IMR-90 (cell line): ENCODE measurements around the gene FOXK2. TPM values are rescaled to one million over a fixed set of nuclear protein-coding genes. Genes with fewer than 3 reads are reported as not detected.

Experiments
- ATAC-seq: fragments of 200-7000 bp; cut with Tn5 transposase; 2 replicates; pipeline ENCODE4 v1.9.1; 2020; ENCODE audit warnings: low read depth, mild to moderate bottlenecking, moderate library complexity
- BruUV-seq: library from RNA; stranded (reverse); fragments of 400-500 nt; replicated peaks from 2 replicates; lab custom pipeline; 2021; lab: Mats Ljungman, UMichigan
- CTCF ChIA-PET: fragments of 300-600 bp; formaldehyde crosslinking; extraction: SDS; loops from one replicate; lab custom pipeline; 2021; ENCODE audit warnings: antibody characterized with exemption; lab: Yijun Ruan, JAX
- POLR2A ChIA-PET: fragments of 300-600 bp; sonication (Branson Sonifier 250); formaldehyde crosslinking; loops from one replicate; lab custom pipeline; 2022; ENCODE audit warnings: antibody characterized with exemption; ENCODE audit not compliant: unreplicated experiment; lab: Charles Lee
- DNase-seq: peaks from one replicate; pipeline ENCODE4 v3.0.0; 2013
- H2AFZ ChIP-seq: replicated peaks from 2 replicates; pipeline ENCODE3; 2013; ENCODE audit warnings: low read length, mild to moderate bottlenecking; ENCODE audit not compliant: poor library complexity
- H2AK5ac ChIP-seq: 2 replicates; pipeline ENCODE4 v1.6.1; 2013; ENCODE audit warnings: low read depth, low read length, inconsistent platforms
- H2AK9ac ChIP-seq: replicated peaks from 2 replicates; pipeline ENCODE3; 2013; ENCODE audit warnings: mild to moderate bottlenecking, low read depth, low read length, moderate library complexity; ENCODE audit not compliant: poor library complexity
- H2BK120ac ChIP-seq: 2 replicates; pipeline ENCODE4 v1.6.1; 2013; ENCODE audit warnings: low read depth, low read length, inconsistent platforms
- H2BK15ac ChIP-seq: 3 replicates; pipeline ENCODE4 v1.6.1; 2013; ENCODE audit warnings: low read depth, low read length, inconsistent platforms
- H2BK20ac ChIP-seq: 2 replicates; pipeline ENCODE4 v1.6.1; 2013; ENCODE audit warnings: low read depth, mild to moderate bottlenecking, inconsistent platforms, low read length, moderate library complexity
- H2BK5ac ChIP-seq: 2 replicates; pipeline ENCODE4 v1.6.1; 2013; ENCODE audit warnings: mild to moderate bottlenecking, low read depth, low read length, inconsistent platforms; ENCODE audit not compliant: poor library complexity, severe bottlenecking
- H3K14ac ChIP-seq: replicated peaks from 2 replicates; pipeline ENCODE4 v1.6.1; 2013; ENCODE audit warnings: low read depth, low read length, inconsistent platforms
- H3K18ac ChIP-seq: 2 replicates; pipeline ENCODE4 v1.6.1; 2013; ENCODE audit warnings: low read depth, low read length, control low read depth
- H3K23ac ChIP-seq: 2 replicates; pipeline ENCODE4 v1.6.1; 2013; ENCODE audit warnings: low read depth, low read length, inconsistent platforms
- H3K27ac ChIP-seq: 2 replicates; pipeline ENCODE4 v1.5.1; 2013; ENCODE audit warnings: mild to moderate bottlenecking, control low read depth, low read length; ENCODE audit not compliant: insufficient read depth
- H3K27me3 ChIP-seq: 2 replicates; pipeline ENCODE4 v1.6.1; 2013; ENCODE audit warnings: low read length; ENCODE audit not compliant: control insufficient read depth, insufficient read depth
- H3K36me3 ChIP-seq: 2 replicates; pipeline ENCODE4 v1.6.1; 2013; ENCODE audit warnings: low read length, mixed read lengths; ENCODE audit not compliant: control insufficient read depth, insufficient read depth
- H3K4ac ChIP-seq: 2 replicates; pipeline ENCODE4 v1.6.1; 2013; ENCODE audit warnings: low read depth, low read length, inconsistent platforms
- H3K4me1 ChIP-seq: 2 replicates; pipeline ENCODE4 v1.6.1; 2013; ENCODE audit warnings: low read length, mixed read lengths; ENCODE audit not compliant: control insufficient read depth, insufficient read depth
- H3K4me2 ChIP-seq: 2 replicates; pipeline ENCODE4 v1.6.1; 2013; ENCODE audit warnings: low read depth, mild to moderate bottlenecking, control low read depth, low read length, moderate library complexity
- H3K4me3 ChIP-seq: 2 replicates; pipeline ENCODE4 v1.5.1; 2013; ENCODE audit warnings: low read depth, mild to moderate bottlenecking, control low read depth, low read length, moderate library complexity; ENCODE audit not compliant: insufficient read depth
- H3K56ac ChIP-seq: 2 replicates; pipeline ENCODE4 v1.6.1; 2013; ENCODE audit warnings: low read length, inconsistent platforms; ENCODE audit not compliant: insufficient read depth; ENCODE audit errors: extremely low read depth
- H3K79me1 ChIP-seq, 2 experiments: 2 replicates each; pipeline ENCODE4 v1.6.1; 2013; ENCODE audit warnings: low read length in 2 of 2, inconsistent platforms in 1 of 2, low read depth in 1 of 2
- H3K9ac ChIP-seq: 2 replicates; pipeline ENCODE4 v1.6.1; 2013; ENCODE audit warnings: low read depth, low read length, control low read depth
- H3K9me1 ChIP-seq: 2 replicates; pipeline ENCODE4 v1.6.1; 2013; ENCODE audit warnings: low read length, inconsistent platforms; ENCODE audit not compliant: insufficient read depth
- H3K9me3 ChIP-seq: 2 replicates; pipeline ENCODE4 v1.6.1; 2013; ENCODE audit warnings: low read length; ENCODE audit not compliant: control insufficient read depth, insufficient read depth
- H4K20me1 ChIP-seq: 2 replicates; pipeline ENCODE4 v1.6.1; 2013; ENCODE audit warnings: low read length, inconsistent platforms; ENCODE audit not compliant: insufficient read depth
- H4K5ac ChIP-seq: 2 replicates; pipeline ENCODE4 v1.6.1; 2013; ENCODE audit warnings: mild to moderate bottlenecking, low read depth, low read length, control low read depth
- H4K8ac ChIP-seq, 2 experiments: 2 replicates each; pipeline ENCODE4 v1.6.1; 2013; ENCODE audit warnings: low read depth in 2 of 2, low read length in 2 of 2, control low read depth in 1 of 2, inconsistent platforms in 1 of 2
- H4K91ac ChIP-seq: 2 replicates; pipeline ENCODE4 v1.6.1; 2013; ENCODE audit warnings: low read depth, low read length, inconsistent platforms; ENCODE audit not compliant: insufficient read depth
- BHLHE40 ChIP-seq: fragments of 150-350 bp; IDR thresholded peaks from 2 replicates; pipeline ENCODE4 v1.6.1; 2016; ENCODE audit warnings: mild to moderate bottlenecking, low read depth, low read length
- CHD1 ChIP-seq: IDR thresholded peaks from 2 replicates; pipeline ENCODE4 v1.6.1; 2012; ENCODE audit warnings: low read depth, low read length, improper control_type of control experiment
- CTCF ChIP-seq: conservative IDR thresholded peaks from 2 replicates; pipeline ENCODE4 v1.5.1; 2012; ENCODE audit warnings: mild to moderate bottlenecking, low read depth, low read length, improper control_type of control experiment
- FOS ChIP-seq: fragments of 150-350 bp; IDR thresholded peaks from 2 replicates; pipeline ENCODE4 v1.6.1; 2016; ENCODE audit warnings: low read depth, low read length
- MAFK ChIP-seq: IDR thresholded peaks from 2 replicates; pipeline ENCODE4 v1.6.1; 2012; ENCODE audit warnings: low read depth, low read length, improper control_type of control experiment
- NFE2L2 ChIP-seq: fragments of 150-350 bp; IDR thresholded peaks from 2 replicates; pipeline ENCODE4 v1.6.1; 2016; ENCODE audit warnings: low read depth, mild to moderate bottlenecking, low read length
- POLR2A ChIP-seq: IDR thresholded peaks from 2 replicates; pipeline ENCODE4 v1.6.1; 2012; ENCODE audit warnings: mild to moderate bottlenecking, low read depth, low read length
- RAD21 ChIP-seq: IDR thresholded peaks from 2 replicates; pipeline ENCODE4 v1.6.1; 2012; ENCODE audit warnings: low read length, improper control_type of control experiment
- RCOR1 ChIP-seq: IDR thresholded peaks from 2 replicates; pipeline ENCODE4 v1.6.1; 2012; ENCODE audit warnings: mild to moderate bottlenecking, low read length, improper control_type of control experiment; ENCODE audit not compliant: insufficient replicate concordance
- RFX5 ChIP-seq: IDR thresholded peaks from 2 replicates; pipeline ENCODE4 v1.8.0; 2012; ENCODE audit warnings: low read depth, mild to moderate bottlenecking, low read length, moderate library complexity
- USF2 ChIP-seq: fragments of 150-350 bp; IDR thresholded peaks from 2 replicates; pipeline ENCODE4 v1.6.1; 2017; ENCODE audit warnings: mild to moderate bottlenecking, antibody characterized with exemption, low read length, low read depth
- WGBS, 2 experiments: methylation state at CpG; one replicate each; pipeline versions ENCODE4 v1.1.5 to v1.1.7; 2013; ENCODE audit warnings: missing lambda C conversion rate in 2 of 2; ENCODE audit not compliant: insufficient read length in 1 of 2; ENCODE audit errors: extremely low coverage in 2 of 2; 5-methylcytosine and 5-hydroxymethylcytosine counted together
- dilution Hi-C: fragments of 300-500 bp; cut with HindIII; formaldehyde crosslinking; loops from one replicate; pipeline ENCODE4 v1.14.3; 2018; ENCODE audit warnings: low sequenced_read_pairs; ENCODE audit not compliant: unreplicated experiment
- in situ Hi-C: fragments of 300-500 bp; cut with MboI; formaldehyde crosslinking; loops from 3 replicates; pipeline ENCODE4 v1.14.3; 2019; ENCODE audit warnings: low sequenced_read_pairs, inconsistent platforms, mixed read lengths
- intact Hi-C: fragments of 100-400 bp; cut with micrococcal nuclease; formaldehyde crosslinking; loops from 2 replicates; pipeline ENCODE4 v1.10.0; 2022
- polyA plus RNA-seq, 3 experiments: library from polyadenylated mRNA; depleted of rRNA; stranded (reverse); fragments of >200 nt; gene quantifications; 2 replicates each; pipeline ENCODE4 v1.2.3, GENCODE V29; 2012; ENCODE audit warnings: low replicate concordance in 1 of 3
- total RNA-seq: library from RNA; depleted of rRNA; stranded (reverse); fragments of >200 nt; gene quantifications from 2 replicates; pipeline ENCODE4 v1.2.3, GENCODE V29; 2012

Gene FOXK2
- total and polyA plus RNA-seq, 2 of the 4 experiments (the other 2 are of a cell fraction) = 12.5 to 20.0 TPM

GRCh38 chr17:82596296-82596695 lies 76.8 kb downstream of the FOXK2 start:
- Histone ChIP-seq H3K23ac (no peak overlapping the region), H3K4me2 (no peak overlapping the region), H3K9me3 (no peaks in the 10 kb centered on the region), H2BK5ac (no peak overlapping the region), H3K14ac (no peak overlapping the region), H3K27me3 (no peaks in the 10 kb centered on the region), H2BK20ac (no peak overlapping the region), H2BK120ac (no peak overlapping the region), H2AK9ac (peak overlapping the region; percentile 65), H3K4me1 (peaks cover 11% of the 10 kb centered on the region), H3K4ac (no peak overlapping the region), H3K79me1 (peaks cover 21 to 72% of the 10 kb centered on the region in 2 experiments; a peak in 3 of 4 replicates), H4K91ac (no peak overlapping the region), H3K9ac (no peak overlapping the region), H2AFZ (no peak overlapping the region), H2BK15ac (no peak overlapping the region), H4K5ac (no peak overlapping the region), H3K27ac (no peak overlapping the region), H3K56ac (no peak overlapping the region), H3K4me3 (no peak overlapping the region), H4K20me1 (peaks cover 17% of the 10 kb centered on the region), H4K8ac (no peak overlapping the region), H2AK5ac (no peak overlapping the region), H3K9me1 (peaks cover 10% of the 10 kb centered on the region), H3K36me3 (peaks cover 56% of the 10 kb centered on the region), H3K18ac (no peak overlapping the region)
- POLR2A ChIA-PET = no interaction called here
- ATAC-seq (no peak), DNase-seq (no peak)
- in situ Hi-C loops = no loop called here
- dilution Hi-C loops = no loop called here
- WGBS, 2 experiments = 83% methylated on average over 6 of the region's 16 CpGs; no CpG with 5 or more reads in 1 of the 2 experiments
- CTCF ChIA-PET = no interaction called here
- intact Hi-C loops = no loop called here
- TF ChIP-seq RAD21 (no peak), POLR2A (no peak), RFX5 (no peak), MAFK (no peak), USF2 (no peak), CHD1 (no peak), BHLHE40 (no peak), FOS (no peak), CTCF (no peak), RCOR1 (no peak), NFE2L2 (no peak)
- no TSS peak for BruUV-seq
